HCT116 (cell line): ENCODE measurements around the gene FNBP1. TPM values are rescaled to one million over a fixed set of nuclear protein-coding genes. Genes with fewer than 3 reads are reported as not detected.

Experiments used
- ATAC-seq: fragments of 200-7000 bp; cut with Tn5 transposase; 2 replicates; pipeline ENCODE4 v1.9.1; 2020; ENCODE audit warnings: mild to moderate bottlenecking, moderate library complexity
- BruUV-seq: library from RNA; stranded (reverse); fragments of 400-500 nt; replicated peaks from 2 replicates; lab custom pipeline; 2021; lab: Mats Ljungman, UMichigan
- CTCF ChIA-PET: fragments of 300-600 bp; sonication (Branson Sonifier 250); formaldehyde crosslinking; loops from one replicate; lab custom pipeline; 2021; ENCODE audit warnings: antibody characterized with exemption; lab: Charles Lee
- POLR2A ChIA-PET: fragments of 300-600, 350-600 bp; sonication (Branson Sonifier 250); formaldehyde crosslinking; loops from one replicate; lab custom pipeline; 2021; ENCODE audit warnings: antibody characterized with exemption; lab: Charles Lee
- RAD21 ChIA-PET, 2 experiments: fragments of 300-600 bp; sonication (Branson Sonifier 250); formaldehyde crosslinking; loops; one replicate each; lab custom pipeline; 2023; ENCODE audit warnings: low total read pairs in 2 of 2; ENCODE audit not compliant: uncharacterized antibody in 2 of 2, unreplicated experiment in 2 of 2, low non-redundant PET in 1 of 2; lab: Charles Lee
- DNase-seq: peaks from one replicate; pipeline ENCODE4 v3.0.0-alpha.2; 2010; ENCODE audit warnings: low read depth, low spot score
- H2AFZ ChIP-seq: fragments of 200-600 bp; shearing (Covaris generic), sonication (generic); 2 replicates; pipeline ENCODE4 v1.6.1; 2017; ENCODE audit warnings: low read depth, mixed run types, mixed read lengths, antibody characterized with exemption, low read length; ENCODE audit not compliant: poor library complexity, severe bottlenecking
- H3K27ac ChIP-seq: 2 replicates; pipeline ENCODE4 v1.5.1; 2012; ENCODE audit warnings: low read depth, low read length
- H3K27me3 ChIP-seq: fragments of 200-600 bp; sonication (generic); 2 replicates; pipeline ENCODE4 v1.6.1; 2016; ENCODE audit warnings: mixed run types, low read length, mixed read lengths; ENCODE audit not compliant: insufficient read depth
- H3K36me3 ChIP-seq, 2 experiments: fragments of 200-500 bp in 1 of 2; fragments of 200-600 bp in 1 of 2; sonication (Bioruptor generic) in 1 of 2; sonication (generic) in 1 of 2; 2 replicates each; pipeline versions ENCODE4 v1.5.1 to v1.6.1; 2014 to 2016; ENCODE audit warnings: low read length in 2 of 2, inconsistent platforms in 1 of 2, mixed read lengths in 1 of 2, mixed run types in 1 of 2; ENCODE audit not compliant: insufficient read depth in 2 of 2, control insufficient read depth in 1 of 2
- H3K4me1 ChIP-seq, 2 experiments: fragments of 200-600 bp in 1 of 2; sonication (generic) in 1 of 2; 2 replicates each; pipeline versions ENCODE4 v1.5.1 to v1.6.1; 2012 to 2017; ENCODE audit warnings: low read length in 2 of 2, inconsistent platforms in 1 of 2, mild to moderate bottlenecking in 1 of 2, mixed read lengths in 1 of 2, mixed run types in 1 of 2, moderate library complexity in 1 of 2; ENCODE audit not compliant: insufficient read depth in 2 of 2, control insufficient read depth in 1 of 2
- H3K4me2 ChIP-seq: fragments of 200-600 bp; sonication (generic); 2 replicates; pipeline ENCODE4 v1.6.1; 2017; ENCODE audit warnings: mixed run types, low read length, mixed read lengths
- H3K4me3 ChIP-seq, 2 experiments: fragments of 200-600 bp in 1 of 2; sonication (generic) in 1 of 2; replicated peaks in 1 of 2; 2 replicates each; pipeline ENCODE4 v1.5.1; 2011 to 2016; ENCODE audit warnings: low read length in 2 of 2, control low read depth in 1 of 2, low read depth in 1 of 2, mild to moderate bottlenecking in 1 of 2, mixed read lengths in 1 of 2, mixed run types in 1 of 2
- H3K79me2 ChIP-seq: fragments of 200-600 bp; sonication (generic); 2 replicates; pipeline ENCODE4 v1.6.1; 2017; ENCODE audit warnings: mild to moderate bottlenecking, mixed run types, low read length, moderate library complexity, mixed read lengths; ENCODE audit not compliant: insufficient read depth
- H3K9ac ChIP-seq: fragments of 200-600 bp; sonication (generic); 2 replicates; pipeline ENCODE4 v1.6.1; 2016; ENCODE audit warnings: low read length, mixed read lengths
- H3K9me2 ChIP-seq: fragments of 200-600 bp; sonication (generic), shearing (Covaris generic); 2 replicates; pipeline ENCODE4 v1.6.1; 2017; ENCODE audit warnings: mixed run types, mild to moderate bottlenecking, moderate library complexity; ENCODE audit not compliant: insufficient read depth
- H3K9me3 ChIP-seq, 2 experiments: fragments of 200-500 bp in 1 of 2; fragments of 200-600 bp in 1 of 2; sonication (Bioruptor generic) in 1 of 2; sonication (generic) in 1 of 2; 2 replicates each; pipeline ENCODE4 v1.6.1; 2014 to 2017; ENCODE audit warnings: low read length in 2 of 2, mixed read lengths in 2 of 2, inconsistent platforms in 1 of 2, low read depth in 1 of 2, mild to moderate bottlenecking in 1 of 2, mixed run types in 1 of 2, moderate library complexity in 1 of 2; ENCODE audit not compliant: control insufficient read depth in 1 of 2, insufficient read depth in 1 of 2
- H4K20me1 ChIP-seq: fragments of 200-600 bp; sonication (generic), shearing (Covaris generic); 2 replicates; pipeline ENCODE4 v1.6.1; 2017; ENCODE audit warnings: mixed run types, mild to moderate bottlenecking, moderate library complexity; ENCODE audit not compliant: insufficient read depth
- EZH2phosphoT487 ChIP-seq: fragments of 200-600 bp; IDR thresholded peaks from 2 replicates; pipeline ENCODE4 v1.6.1; 2018; ENCODE audit warnings: antibody characterized with exemption, borderline replicate concordance
- POLR2A ChIP-seq: IDR thresholded peaks from 2 replicates; pipeline ENCODE4 v1.7.0; 2011; ENCODE audit warnings: borderline replicate concordance; ENCODE audit not compliant: insufficient read depth, insufficient read length; ENCODE audit errors: extremely low read depth
- RAD21 ChIP-seq: IDR thresholded peaks from 2 replicates; pipeline ENCODE4 v1.6.1; 2012; ENCODE audit warnings: low read depth, mild to moderate bottlenecking
- SIN3A ChIP-seq: IDR thresholded peaks from 2 replicates; pipeline ENCODE4 v1.6.1; 2012; ENCODE audit warnings: low read depth
- YY1 ChIP-seq: IDR thresholded peaks from 2 replicates; pipeline ENCODE4 v1.6.1; 2011; ENCODE audit warnings: low read length, low read depth, moderate library complexity, mild to moderate bottlenecking; ENCODE audit not compliant: insufficient replicate concordance; ENCODE audit errors: extremely low read depth
- intact Hi-C: fragments of 100-400 bp; cut with micrococcal nuclease; formaldehyde crosslinking; loops from 2 replicates; pipeline ENCODE4 v1.10.0; 2022
- total RNA-seq: library from RNA; stranded (reverse); gene quantifications from one replicate; pipeline ENCODE4 v1.2.1, GENCODE V29; 2021; ENCODE audit not compliant: unreplicated experiment

Gene FNBP1
- total RNA-seq, 1 experiment from 2014 or later: 25.0 TPM

GRCh38 chr9:130026583-130027340 lies 16.2 kb downstream of the FNBP1 start:
- Histone ChIP-seq H3K9me2 (no peaks in the 10 kb centered on the region), H3K36me3 (no peaks in the 10 kb centered on the region), H3K27ac (no peak overlapping the region), H3K9ac (no peak overlapping the region), H3K9me3 (no peaks in the 10 kb centered on the region), H2AFZ (no peak overlapping the region)
- CTCF ChIA-PET: no interaction called here
- intact Hi-C loops: no loop called here
- TF ChIP-seq SIN3A (no peak), EZH2phosphoT487 (no peak), RAD21 (no peak), YY1 (no peak)
- TF ChIP-seq, all 23 proteins: peak for 0
- Histone ChIP-seq H4K20me1 (no peaks in the 10 kb centered on the region), H3K79me2 (peaks cover 6% of the 10 kb centered on the region), H3K27me3 (no peaks in the 10 kb centered on the region), H3K4me3 (no peak overlapping the region), H3K4me1 (peaks cover 19 to 28% of the 10 kb centered on the region in 2 experiments), H3K4me2 (no peak overlapping the region)
- DNase-seq (no peak), ATAC-seq (no peak)
- ChIA-PET RAD21 (no interaction called here), POLR2A (no interaction called here)
- BruUV-seq: no TSS peak

DNA sequence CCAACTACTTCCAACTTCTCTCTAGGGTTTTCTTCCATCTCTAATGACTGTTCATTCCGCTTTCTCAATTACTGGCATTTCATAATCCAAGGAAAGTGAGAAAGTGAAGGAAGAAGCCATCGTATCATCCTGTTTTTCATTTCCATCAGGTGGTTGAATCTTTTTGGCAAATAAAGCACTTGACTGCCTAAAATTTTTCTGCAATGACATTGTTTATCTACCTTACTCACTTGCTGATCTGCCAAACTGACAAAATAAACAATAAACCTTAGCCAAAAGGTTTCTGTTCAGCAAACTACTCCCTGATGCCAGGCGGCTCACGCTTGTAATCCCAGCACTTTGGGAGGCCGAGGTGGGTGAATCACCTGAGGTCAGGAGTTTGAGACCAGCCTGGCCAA lies 18.4 kb downstream of the FNBP1 start:
- CTCF ChIA-PET: interaction anchor here (0.6 kb wide), 1 partner anchor 997 kb away, joined by 4 read pairs; the partner anchor contains the start of gene SH3GLB2
- Histone ChIP-seq H3K9me3 (no peaks in the 10 kb centered on the region), H3K36me3 (no peaks in the 10 kb centered on the region), H3K79me2 (peaks cover 6% of the 10 kb centered on the region), H3K9ac (0 out of 2 replicates have a peak overlapping the region, but pooled peaks have one; percentile 0), H3K4me1 (peaks cover 19 to 28% of the 10 kb centered on the region in 2 experiments), H3K4me2 (peak overlapping the region; percentile 66), H3K27ac (peak overlapping the region; percentile 37; the same call in 1 of the 2 replicates), H4K20me1 (no peaks in the 10 kb centered on the region), H3K4me3 (no peak overlapping the region), H2AFZ (no peak overlapping the region), H3K9me2 (no peaks in the 10 kb centered on the region), H3K27me3 (no peaks in the 10 kb centered on the region)
- no TSS peak for BruUV-seq
- DNase-seq (no peak), ATAC-seq (peak; percentile 75)
- TF ChIP-seq POLR2A: no peak
- POLR2A ChIA-PET: no interaction called here
- RAD21 ChIA-PET: no interaction called here
- intact Hi-C loops: no loop called here
